ENCODE results near the gene SLC12A5.
A peak's percentile ranks its signal among the peaks of the same experiment; 100 is the strongest.

The SLC12A5 gene

DNA sequence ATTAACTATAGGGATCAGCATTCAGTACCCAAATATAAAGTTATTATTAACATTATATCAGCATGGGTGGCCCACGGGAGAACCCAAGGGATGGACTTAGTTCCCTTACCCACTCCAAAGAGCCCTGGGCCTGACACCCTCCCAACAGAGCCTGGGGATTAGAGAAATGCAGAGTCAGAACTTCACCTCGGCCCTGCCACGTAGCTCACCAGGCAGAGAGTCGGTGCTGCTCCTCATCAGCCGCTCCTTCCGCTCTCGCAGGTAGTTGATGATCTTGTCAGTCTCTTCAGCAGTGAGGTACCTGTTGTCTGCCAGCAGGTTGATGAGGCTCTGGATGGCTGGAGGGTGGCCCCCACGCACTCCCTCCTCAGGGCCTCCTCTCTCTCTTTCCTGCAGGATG lies 34.1 kb downstream of the SLC12A5 start:
- TF ChIP-seq, protein P1, sequence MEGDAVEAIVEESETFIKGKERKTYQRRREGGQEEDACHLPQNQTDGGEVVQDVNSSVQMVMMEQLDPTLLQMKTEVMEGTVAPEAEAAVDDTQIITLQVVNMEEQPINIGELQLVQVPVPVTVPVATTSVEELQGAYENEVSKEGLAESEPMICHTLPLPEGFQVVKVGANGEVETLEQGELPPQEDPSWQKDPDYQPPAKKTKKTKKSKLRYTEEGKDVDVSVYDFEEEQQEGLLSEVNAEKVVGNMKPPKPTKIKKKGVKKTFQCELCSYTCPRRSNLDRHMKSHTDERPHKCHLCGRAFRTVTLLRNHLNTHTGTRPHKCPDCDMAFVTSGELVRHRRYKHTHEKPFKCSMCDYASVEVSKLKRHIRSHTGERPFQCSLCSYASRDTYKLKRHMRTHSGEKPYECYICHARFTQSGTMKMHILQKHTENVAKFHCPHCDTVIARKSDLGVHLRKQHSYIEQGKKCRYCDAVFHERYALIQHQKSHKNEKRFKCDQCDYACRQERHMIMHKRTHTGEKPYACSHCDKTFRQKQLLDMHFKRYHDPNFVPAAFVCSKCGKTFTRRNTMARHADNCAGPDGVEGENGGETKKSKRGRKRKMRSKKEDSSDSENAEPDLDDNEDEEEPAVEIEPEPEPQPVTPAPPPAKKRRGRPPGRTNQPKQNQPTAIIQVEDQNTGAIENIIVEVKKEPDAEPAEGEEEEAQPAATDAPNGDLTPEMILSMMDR (IDR thresholded peaks at IDR 0.05; ENCODE audit: insufficient read depth, low read depth, low read length, missing control alignments) = no peak
- no peak for DNase-seq (ENCODE audit: low read depth)
- H3K4me3 ChIP-seq (ENCODE audit: low read depth, low read length) = no peak overlapping the region

GRCh38 chr20:46063652-46064054 lies 34.6 kb downstream of the SLC12A5 start:
- no peak overlapping the region for H3K4me3 ChIP-seq (ENCODE audit: low read depth, low read length)
- TF ChIP-seq, protein P1 (IDR thresholded peaks at IDR 0.05; ENCODE audit: insufficient read depth, low read depth, low read length, missing control alignments) = no peak
- DNase-seq (ENCODE audit: low read depth) = peak; percentile 57

DNA sequence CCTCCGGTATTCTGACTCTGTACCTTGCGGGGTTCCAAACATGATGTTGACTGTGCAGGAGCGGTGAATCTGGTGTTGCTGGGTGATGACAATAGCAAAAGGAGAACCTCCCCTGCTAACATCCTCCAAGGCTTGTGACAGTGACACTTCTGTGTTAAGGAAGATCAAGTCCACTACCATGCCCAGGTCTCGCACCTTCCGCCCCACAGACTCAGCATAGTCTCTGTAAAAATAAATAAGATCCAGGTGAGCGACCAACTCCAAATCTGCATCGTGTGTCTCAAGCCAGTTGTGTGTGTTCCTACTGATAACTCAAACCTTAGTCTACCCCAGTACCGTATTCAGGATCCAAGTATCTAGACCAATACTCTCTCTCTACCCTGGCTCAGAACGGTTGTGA lies 36.0 kb downstream of the SLC12A5 start:
- TF ChIP-seq, protein P1 (IDR thresholded peaks at IDR 0.05; ENCODE audit: insufficient read depth, low read depth, low read length, missing control alignments) = no peak
- H3K4me3 ChIP-seq (ENCODE audit: low read depth, low read length) = no peak overlapping the region
- no peak for DNase-seq (ENCODE audit: low read depth)

GRCh38 chr20:46065691-46066090 lies 36.7 kb downstream of the SLC12A5 start:
- TF ChIP-seq, protein P1 (IDR thresholded peaks at IDR 0.05; ENCODE audit: insufficient read depth, low read depth, low read length, missing control alignments) = no peak
- H3K4me3 ChIP-seq (ENCODE audit: low read depth, low read length) = no peak overlapping the region
- no peak for DNase-seq (ENCODE audit: low read depth)

DNA sequence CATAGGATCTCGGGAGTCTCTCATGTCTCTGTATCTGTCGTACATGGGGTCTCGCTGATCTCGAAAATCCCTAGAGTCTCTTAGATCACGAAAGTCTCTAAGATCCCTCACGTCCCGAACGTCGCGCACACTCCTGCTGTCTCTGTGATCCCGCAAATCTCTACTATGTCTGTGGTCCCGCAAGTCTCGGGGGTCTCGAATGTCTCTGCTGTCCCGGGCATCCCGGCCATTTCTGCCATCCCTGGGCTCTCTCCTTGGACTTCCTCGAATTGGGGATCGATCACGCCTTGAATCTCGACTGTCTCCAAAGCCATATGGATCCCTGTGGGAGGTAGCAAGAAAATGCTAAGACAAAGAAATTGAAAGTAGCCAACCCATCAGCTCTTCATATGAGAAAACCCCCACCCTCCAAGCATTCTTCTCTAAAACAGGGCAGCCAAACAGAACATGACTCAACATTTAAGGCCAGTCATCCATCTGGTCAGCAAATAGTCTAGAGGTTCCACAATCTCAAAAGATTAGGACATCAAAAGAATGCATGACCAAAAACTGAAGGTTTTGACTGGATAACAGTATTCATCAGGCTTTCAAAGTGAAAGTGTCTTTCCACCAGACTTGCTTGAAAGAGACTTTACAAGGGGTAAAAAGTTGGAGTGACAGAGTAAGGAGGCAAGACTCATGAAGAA lies 41.3 kb downstream of the SLC12A5 start:
- no peak overlapping the region for H3K4me3 ChIP-seq (ENCODE audit: low read depth, low read length)
- TF ChIP-seq, protein P1 (IDR thresholded peaks at IDR 0.05; ENCODE audit: insufficient read depth, low read depth, low read length, missing control alignments) = no peak
- no peak for DNase-seq (ENCODE audit: low read depth)

DNA sequence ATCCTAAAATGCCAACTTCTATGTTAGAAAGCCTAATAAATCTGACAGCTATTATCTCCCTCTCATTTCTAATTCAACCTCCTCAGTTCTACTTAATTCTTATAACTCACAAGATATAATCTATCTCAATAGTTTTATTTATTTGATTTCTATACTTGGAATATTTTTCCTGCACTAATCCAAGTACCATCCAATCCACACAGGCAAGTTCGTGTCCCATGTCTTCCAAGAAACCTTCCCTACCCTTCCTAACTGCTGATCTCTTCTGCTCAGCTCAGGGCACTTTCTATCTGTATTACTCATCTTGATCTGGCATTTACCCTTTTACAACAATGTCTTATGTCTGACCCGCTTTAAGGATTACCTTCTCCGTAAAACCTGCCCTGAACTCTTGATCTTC lies 42.6 kb downstream of the SLC12A5 start:
- TF ChIP-seq, protein P1 (IDR thresholded peaks at IDR 0.05; ENCODE audit: insufficient read depth, low read depth, low read length, missing control alignments) = no peak

DNA sequence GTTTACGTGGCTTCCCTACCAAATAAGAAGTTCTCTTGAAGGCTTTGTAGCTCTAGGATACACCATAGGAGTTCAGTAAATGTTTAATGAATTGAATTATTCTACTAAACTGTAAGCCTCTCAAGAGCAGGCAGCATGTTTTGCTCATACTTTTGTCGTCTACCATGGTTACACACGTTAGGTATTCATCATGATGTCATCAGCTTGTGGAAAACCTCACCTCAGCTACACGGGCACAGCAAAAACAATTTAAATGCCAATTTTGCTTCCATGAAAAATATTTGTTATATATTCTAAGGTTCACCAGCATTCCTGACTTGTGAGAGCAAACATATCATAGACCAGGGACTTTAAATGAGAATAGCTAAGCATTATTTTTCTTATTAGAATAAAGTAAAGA lies 44.0 kb downstream of the SLC12A5 start:
- no peak for DNase-seq (ENCODE audit: low read depth)
- TF ChIP-seq, protein P1 (IDR thresholded peaks at IDR 0.05; ENCODE audit: insufficient read depth, low read depth, low read length, missing control alignments) = no peak

More for the DNA sequence above, 42.6 kb downstream of the SLC12A5 start:
- H3K4me3 ChIP-seq (ENCODE audit: low read depth, low read length) = no peak overlapping the region
- DNase-seq (ENCODE audit: low read depth) = no peak

More for the DNA sequence above, 44.0 kb downstream of the SLC12A5 start:
- no peak overlapping the region for H3K4me3 ChIP-seq (ENCODE audit: low read depth, low read length)
